ENCODE results near the gene RER1. TPM values are rescaled to one million over a fixed set of nuclear protein-coding genes. Genes with fewer than 3 reads are reported as not detected.

RER1 gene
- total RNA-seq, 1 donor from 2014 or later: 79.1 TPM

DNA sequence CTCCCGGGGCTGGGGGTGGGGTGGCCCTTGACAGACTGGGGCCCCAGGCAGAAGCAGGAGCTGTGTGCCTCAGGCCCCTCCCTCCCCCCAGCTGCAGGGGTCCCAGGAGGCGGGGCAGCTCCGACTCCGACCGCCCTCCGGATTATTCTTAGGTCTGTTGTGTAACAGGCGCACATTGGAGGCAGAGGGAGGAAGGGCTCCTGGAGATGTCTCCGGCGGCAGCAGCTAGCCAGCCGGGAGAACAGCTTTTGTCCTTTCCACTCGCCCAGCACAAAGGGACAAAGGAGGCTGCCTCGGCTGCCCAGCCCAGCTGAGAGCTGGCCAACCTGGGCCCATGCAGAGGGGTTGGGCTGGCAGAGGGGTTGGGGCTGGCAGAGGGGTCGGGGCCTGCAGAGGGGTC lies 54.8 kb downstream of the RER1 start:
- Histone ChIP-seq H3K4me3 (ENCODE audit: low read depth, low read length) (no peak overlapping the region), H3K36me3 (ENCODE audit: control insufficient read depth, insufficient read depth, low read length) (no peaks in the 10 kb centered on the region)
- TF ChIP-seq, protein P1, sequence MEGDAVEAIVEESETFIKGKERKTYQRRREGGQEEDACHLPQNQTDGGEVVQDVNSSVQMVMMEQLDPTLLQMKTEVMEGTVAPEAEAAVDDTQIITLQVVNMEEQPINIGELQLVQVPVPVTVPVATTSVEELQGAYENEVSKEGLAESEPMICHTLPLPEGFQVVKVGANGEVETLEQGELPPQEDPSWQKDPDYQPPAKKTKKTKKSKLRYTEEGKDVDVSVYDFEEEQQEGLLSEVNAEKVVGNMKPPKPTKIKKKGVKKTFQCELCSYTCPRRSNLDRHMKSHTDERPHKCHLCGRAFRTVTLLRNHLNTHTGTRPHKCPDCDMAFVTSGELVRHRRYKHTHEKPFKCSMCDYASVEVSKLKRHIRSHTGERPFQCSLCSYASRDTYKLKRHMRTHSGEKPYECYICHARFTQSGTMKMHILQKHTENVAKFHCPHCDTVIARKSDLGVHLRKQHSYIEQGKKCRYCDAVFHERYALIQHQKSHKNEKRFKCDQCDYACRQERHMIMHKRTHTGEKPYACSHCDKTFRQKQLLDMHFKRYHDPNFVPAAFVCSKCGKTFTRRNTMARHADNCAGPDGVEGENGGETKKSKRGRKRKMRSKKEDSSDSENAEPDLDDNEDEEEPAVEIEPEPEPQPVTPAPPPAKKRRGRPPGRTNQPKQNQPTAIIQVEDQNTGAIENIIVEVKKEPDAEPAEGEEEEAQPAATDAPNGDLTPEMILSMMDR (IDR thresholded peaks at IDR 0.05; ENCODE audit: insufficient read depth, low read length, poor library complexity, severe bottlenecking): no peak

DNA sequence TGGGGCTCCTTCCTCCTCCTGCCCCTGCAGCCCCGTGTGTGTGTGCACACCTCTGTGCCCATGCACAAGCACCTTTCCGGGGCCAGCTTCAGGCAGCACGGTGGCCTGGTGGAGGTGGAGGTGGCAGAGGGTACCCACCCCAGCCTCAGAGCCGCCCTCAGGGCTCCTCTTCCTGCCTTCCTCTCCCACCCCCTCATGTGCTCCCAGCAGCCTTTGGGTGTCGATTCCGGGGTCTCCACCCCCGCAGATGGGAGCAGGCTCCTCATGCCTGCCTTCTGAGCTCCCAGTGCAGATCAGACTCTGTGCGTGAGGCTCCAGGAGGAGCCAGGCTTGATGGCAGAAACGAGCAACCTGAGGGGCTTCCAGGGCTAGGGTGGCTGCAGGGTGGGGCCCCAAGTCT lies 55.2 kb downstream of the RER1 start:
- TF ChIP-seq, protein P1 (IDR thresholded peaks at IDR 0.05; ENCODE audit: insufficient read depth, low read length, poor library complexity, severe bottlenecking): no peak
- DNase-seq (ENCODE audit: low read depth): no peak
- Histone ChIP-seq H3K36me3 (ENCODE audit: control insufficient read depth, insufficient read depth, low read length) (no peaks in the 10 kb centered on the region), H3K4me3 (ENCODE audit: low read depth, low read length) (no peak overlapping the region), H3K27me3 (ENCODE audit: control insufficient read depth, insufficient read depth, low read length) (peaks cover 28% of the 10 kb centered on the region)

More for the DNA sequence above, 54.8 kb downstream of the RER1 start:
- no peak for DNase-seq (ENCODE audit: low read depth)
- H3K27me3 ChIP-seq (ENCODE audit: control insufficient read depth, insufficient read depth, low read length): peaks cover 32% of the 10 kb centered on the region

DNA sequence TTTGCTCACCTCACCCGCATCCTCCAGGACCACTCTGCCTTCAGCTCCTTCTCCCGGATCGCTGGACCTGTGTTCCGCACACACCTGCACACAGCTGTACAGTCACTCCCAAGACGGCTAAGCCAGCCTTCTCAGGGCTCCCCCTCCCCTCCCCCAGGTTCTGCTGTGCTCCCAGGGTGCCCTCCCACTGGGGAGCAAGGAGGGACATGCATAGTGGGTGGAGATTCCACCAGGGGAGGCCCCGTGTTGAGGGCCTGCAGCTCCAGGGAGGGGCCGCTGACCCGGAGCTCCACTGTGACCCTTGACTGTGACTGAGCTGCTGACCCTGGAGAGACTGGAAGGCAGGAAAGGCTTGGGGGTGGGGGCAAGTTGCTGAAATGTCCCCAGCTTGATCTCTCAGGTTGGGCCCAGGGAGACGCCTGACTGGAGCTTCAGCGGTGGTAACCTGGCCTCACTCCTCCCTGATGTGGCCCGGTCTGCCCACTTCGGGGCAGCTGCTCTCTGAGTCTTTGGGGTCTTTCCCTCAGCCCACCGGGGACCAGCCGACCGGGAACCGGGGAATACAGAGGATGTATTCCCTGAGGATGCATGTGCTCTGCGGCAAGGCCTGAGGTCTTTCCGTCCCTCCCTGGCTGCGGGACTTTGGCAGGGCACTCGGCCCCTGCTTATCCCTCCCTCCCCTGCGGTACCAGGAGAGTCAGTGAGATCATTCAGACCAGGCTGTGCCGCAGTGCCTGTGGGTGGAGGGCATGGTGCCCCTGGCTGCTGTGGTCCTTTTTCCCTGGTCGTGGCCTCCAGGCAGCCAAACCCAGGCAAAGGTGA lies 55.8 kb downstream of the RER1 start:
- no peak overlapping the region for H3K4me3 ChIP-seq (ENCODE audit: low read depth, low read length)
- TF ChIP-seq, protein P1 (IDR thresholded peaks at IDR 0.05; ENCODE audit: insufficient read depth, low read length, poor library complexity, severe bottlenecking): no peak
- H3K27me3 ChIP-seq (ENCODE audit: control insufficient read depth, insufficient read depth, low read length): peaks cover 23% of the 10 kb centered on the region
- no peaks in the 10 kb centered on the region for H3K36me3 ChIP-seq (ENCODE audit: control insufficient read depth, insufficient read depth, low read length)
- DNase-seq (ENCODE audit: low read depth): no peak

DNA sequence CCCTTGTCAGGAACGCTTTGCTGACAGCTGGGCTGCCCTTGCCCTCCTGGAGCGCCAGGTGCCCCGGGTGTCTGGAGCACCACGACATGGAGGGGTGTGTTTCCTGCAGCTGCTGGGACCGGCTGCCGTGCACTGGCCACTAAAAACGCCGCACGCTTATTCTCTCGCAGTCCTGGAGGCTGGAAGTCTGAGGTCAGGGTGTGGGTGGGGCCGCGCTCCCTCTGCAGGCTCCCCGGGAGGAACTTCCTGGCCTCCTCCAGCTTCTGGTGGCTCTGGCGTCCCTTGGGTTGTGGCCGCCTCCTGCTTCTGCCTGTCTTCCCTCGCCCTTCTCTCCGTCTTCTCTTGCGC lies 56.4 kb downstream of the RER1 start:
- TF ChIP-seq, protein P1 (IDR thresholded peaks at IDR 0.05; ENCODE audit: insufficient read depth, low read length, poor library complexity, severe bottlenecking): no peak
- no peak for DNase-seq (ENCODE audit: low read depth)
- no peak overlapping the region for H3K4me3 ChIP-seq (ENCODE audit: low read depth, low read length)
- peaks cover 17% of the 10 kb centered on the region for H3K27me3 ChIP-seq (ENCODE audit: control insufficient read depth, insufficient read depth, low read length)
- H3K36me3 ChIP-seq (ENCODE audit: control insufficient read depth, insufficient read depth, low read length): no peaks in the 10 kb centered on the region

DNA sequence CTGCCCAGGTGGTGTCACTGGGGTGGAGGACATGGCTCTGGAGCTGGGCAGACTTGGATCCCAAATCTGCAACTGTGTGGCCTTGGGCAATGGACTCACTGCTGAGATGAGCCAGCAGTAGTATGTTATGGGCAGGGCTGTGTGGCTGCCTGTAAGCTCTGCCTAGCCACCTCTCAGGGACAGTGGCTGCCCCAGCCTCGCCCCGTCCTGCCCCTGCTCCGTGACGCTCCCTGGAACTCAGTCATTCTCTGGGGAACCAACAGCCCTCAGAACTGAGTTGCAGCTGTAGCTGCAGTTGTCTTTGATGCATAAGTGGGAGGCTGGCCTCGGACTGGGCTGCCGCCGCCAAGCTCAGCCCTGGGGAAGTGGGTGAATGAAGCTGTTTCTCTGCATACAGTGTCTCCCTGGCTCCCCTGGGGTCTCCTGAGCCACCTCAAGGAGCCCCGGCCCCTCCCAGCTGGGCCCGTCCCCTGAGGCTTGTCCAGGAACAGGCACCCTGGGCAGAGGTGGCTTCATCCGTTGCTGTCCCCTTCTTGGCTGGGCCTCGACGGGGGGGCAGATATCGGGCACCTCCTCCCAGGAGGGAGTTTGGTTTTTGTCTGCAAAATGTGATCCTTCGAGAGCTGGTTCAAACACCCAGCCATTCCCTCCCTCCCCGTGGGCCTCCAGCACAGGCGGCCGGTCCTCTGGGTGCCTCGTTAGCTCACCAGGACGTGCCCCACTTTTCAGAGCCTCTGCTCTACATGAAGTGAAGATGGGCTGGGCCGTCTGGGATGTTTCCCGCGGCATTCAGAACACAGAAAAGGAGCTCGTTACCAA lies 58.2 kb downstream of the RER1 start:
- TF ChIP-seq, protein P1 (IDR thresholded peaks at IDR 0.05; ENCODE audit: insufficient read depth, low read length, poor library complexity, severe bottlenecking): no peak
- Histone ChIP-seq H3K36me3 (ENCODE audit: control insufficient read depth, insufficient read depth, low read length) (no peaks in the 10 kb centered on the region), H3K27me3 (ENCODE audit: control insufficient read depth, insufficient read depth, low read length) (peaks cover 3% of the 10 kb centered on the region), H3K4me3 (ENCODE audit: low read depth, low read length) (no peak overlapping the region)
- DNase-seq (ENCODE audit: low read depth): no peak

Measured in kidney epithelial cell (primary cell).